Activated B cell treated with CpG ODN at 0.5 μM for 24 hours (primary cell): ENCODE data around the gene GGA1. TPM values are rescaled to one million over a fixed set of nuclear protein-coding genes. Genes with fewer than 3 reads are reported as not detected.

Experiments
- ATAC-seq: fragments of 200-7000 bp; cut with Tn5 transposase; one replicate; pipeline ENCODE4 v1.10.0; 2021; ENCODE audit warnings: low read depth, mild to moderate bottlenecking, moderate library complexity
- CTCF ChIA-PET: fragments of 350-600 bp; sonication (Branson Sonifier 250); formaldehyde crosslinking; loops from one replicate; lab custom pipeline; 2021; ENCODE audit warnings: antibody characterized with exemption; lab: Charles Lee
- POLR2A ChIA-PET: fragments of 350-600 bp; sonication (Branson Sonifier 250); formaldehyde crosslinking; loops from one replicate; lab custom pipeline; 2021; ENCODE audit warnings: antibody characterized with exemption; lab: Charles Lee
- DNase-seq: peaks from one replicate; pipeline ENCODE4 v3.0.0; 2022
- H3K27ac Mint-ChIP-seq: one replicate; pipeline ENCODE4 v1.8.0; 2020; ENCODE audit warnings: mixed read lengths
- H3K27me3 Mint-ChIP-seq: one replicate; pipeline ENCODE4 v1.8.0; 2021; ENCODE audit warnings: mixed read lengths
- H3K36me3 Mint-ChIP-seq: one replicate; pipeline ENCODE4 v1.8.0; 2021; ENCODE audit warnings: low read depth, mixed read lengths
- H3K4me1 Mint-ChIP-seq: one replicate; pipeline ENCODE4 v1.8.0; 2021; ENCODE audit warnings: mixed read lengths
- H3K4me3 Mint-ChIP-seq: one replicate; pipeline ENCODE4 v1.8.0; 2020; ENCODE audit warnings: mild to moderate bottlenecking, mixed read lengths
- H3K9me3 Mint-ChIP-seq: one replicate; pipeline ENCODE4 v1.8.0; 2020; ENCODE audit warnings: mixed read lengths
- CTCF ChIP-seq: fragments of 200-600 bp; IDR thresholded peaks from one replicate; pipeline ENCODE4 v1.8.0; 2022; ENCODE audit warnings: antibody characterized with exemption, mild to moderate bottlenecking
- intact Hi-C: fragments of 100-400 bp; cut with micrococcal nuclease; formaldehyde crosslinking; loops from one replicate; pipeline ENCODE4 v1.15.1; 2024
- total RNA-seq: library from RNA; stranded (reverse); gene quantifications from 2 replicates; pipeline ENCODE4 v1.2.3, GENCODE V29; 2022

GGA1 gene
- total RNA-seq, 1 donor from 2014 or later = 126 TPM

DNA sequence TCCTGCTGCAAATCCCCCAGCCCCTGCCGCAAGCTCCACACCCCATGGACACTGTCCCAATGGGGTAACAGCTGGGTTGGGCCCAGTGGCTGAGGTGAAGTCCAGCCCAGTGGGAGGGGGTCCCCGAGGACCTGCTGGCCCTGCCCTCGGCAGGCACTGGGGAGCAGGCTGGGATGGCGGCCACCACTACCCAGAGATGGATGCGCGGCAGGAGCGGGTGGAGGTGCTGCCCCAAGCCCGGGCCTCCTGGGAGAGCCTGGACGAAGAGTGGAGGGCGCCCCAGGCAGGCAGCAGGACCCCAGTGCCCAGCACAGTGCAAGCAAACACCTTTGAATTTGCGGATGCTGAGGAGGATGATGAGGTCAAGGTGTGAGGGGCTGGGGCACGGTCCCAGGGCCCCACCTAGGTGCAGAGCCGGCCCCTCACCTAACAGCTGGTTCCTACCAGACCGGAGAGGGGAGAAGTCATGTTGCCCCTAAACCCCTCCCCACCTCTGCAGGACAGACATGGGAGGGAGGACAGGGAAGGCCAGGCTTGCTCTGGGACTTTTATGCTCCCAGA lies 40.1 kb upstream of the GGA1 start:
- intact Hi-C loops = no loop called here
- TF ChIP-seq CTCF = no peak
- H3K27me3 Mint-ChIP-seq = peaks cover 12% of the 10 kb centered on the region
- no peaks in the 10 kb centered on the region for H3K9me3 Mint-ChIP-seq
- CTCF ChIA-PET = interaction anchor here (1.6 to 11.7 kb wide), 5 partner anchors 11 to 308 kb away, joined by 5 to 255 read pairs (median 9); no protein-coding TSS in a partner anchor
- no peaks in the 10 kb centered on the region for H3K36me3 Mint-ChIP-seq
- peaks cover 17% of the 10 kb centered on the region for H3K4me1 Mint-ChIP-seq
- no peak overlapping the region for H3K4me3 Mint-ChIP-seq
- DNase-seq = no peak
- POLR2A ChIA-PET = no interaction called here
- H3K27ac Mint-ChIP-seq = no peak overlapping the region
- ATAC-seq = no peak

- intact Hi-C loops = no loop called here
- Mint-ChIP-seq H3K4me1 (peaks cover 17% of the 10 kb centered on the region), H3K27ac (no peak overlapping the region), H3K27me3 (peaks cover 10% of the 10 kb centered on the region), H3K9me3 (no peaks in the 10 kb centered on the region), H3K4me3 (no peak overlapping the region), H3K36me3 (no peaks in the 10 kb centered on the region)
- no peak for DNase-seq
- TF ChIP-seq CTCF = no peak
- ATAC-seq = no peak
- CTCF ChIA-PET = interaction anchor here (1.2 to 11.7 kb wide), 2 partner anchors 25 to 97 kb away, joined by 4 to 255 read pairs; no protein-coding TSS in a partner anchor
- POLR2A ChIA-PET = interaction anchor here (0.7 kb wide), 1 partner anchor 8 kb away, joined by 3 read pairs; no protein-coding TSS in a partner anchor
Observed at GRCh38 chr22:37569009-37569920, 39.4 kb upstream of the GGA1 start.

DNA sequence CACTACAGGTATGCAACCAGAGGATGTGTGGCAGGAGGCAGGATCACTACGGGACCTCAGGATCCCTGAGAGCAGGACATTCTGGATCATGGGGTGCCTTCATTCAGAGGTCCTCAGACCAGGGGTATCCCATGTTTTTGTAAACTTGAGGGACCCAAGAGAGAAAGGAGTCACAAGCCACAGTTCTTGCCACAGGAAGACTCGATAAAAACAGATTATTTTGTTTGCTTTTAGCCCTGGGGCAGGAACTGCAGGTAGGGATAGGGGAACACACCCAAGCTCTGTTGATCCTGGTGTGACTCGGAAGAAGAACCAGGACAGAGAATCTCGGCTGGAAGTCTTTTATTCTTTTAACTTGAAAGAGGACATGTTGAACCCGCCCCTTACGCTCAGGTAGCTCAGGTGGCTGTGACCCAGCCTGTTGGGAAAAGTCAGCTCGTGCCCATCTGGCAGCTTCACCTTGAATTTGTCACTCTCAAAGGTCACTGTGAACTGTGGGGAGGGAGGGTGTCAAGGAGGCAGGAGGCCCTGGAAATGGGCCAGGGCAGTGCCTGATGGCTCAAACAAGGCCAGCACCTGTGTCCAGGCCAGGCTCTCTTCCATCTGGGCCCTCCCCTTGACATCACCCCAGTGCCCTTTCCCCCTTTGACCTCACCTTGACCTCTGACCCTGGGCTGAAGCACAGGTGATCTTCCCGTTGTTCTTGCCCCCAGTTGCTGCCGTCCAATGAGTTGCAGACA lies 38.5 kb upstream of the GGA1 start:
- intact Hi-C loops = no loop called here
- ChIA-PET CTCF (interaction anchor here (0.6 to 11.7 kb wide), 4 partner anchors 22 to 1048 kb away, joined by 3 to 255 read pairs (median 4); no protein-coding TSS in a partner anchor), POLR2A (interaction anchor here (0.7 kb wide), 1 partner anchor 8 kb away, joined by 3 read pairs; no protein-coding TSS in a partner anchor)
- no peak overlapping the region for H3K27ac Mint-ChIP-seq
- no peaks in the 10 kb centered on the region for H3K36me3 Mint-ChIP-seq
- no peaks in the 10 kb centered on the region for H3K9me3 Mint-ChIP-seq
- H3K4me3 Mint-ChIP-seq = no peak overlapping the region
- peaks cover 17% of the 10 kb centered on the region for H3K4me1 Mint-ChIP-seq
- DNase-seq (no peak), ATAC-seq (no peak)
- no peak for TF ChIP-seq CTCF
- H3K27me3 Mint-ChIP-seq = peaks cover 13% of the 10 kb centered on the region

DNA sequence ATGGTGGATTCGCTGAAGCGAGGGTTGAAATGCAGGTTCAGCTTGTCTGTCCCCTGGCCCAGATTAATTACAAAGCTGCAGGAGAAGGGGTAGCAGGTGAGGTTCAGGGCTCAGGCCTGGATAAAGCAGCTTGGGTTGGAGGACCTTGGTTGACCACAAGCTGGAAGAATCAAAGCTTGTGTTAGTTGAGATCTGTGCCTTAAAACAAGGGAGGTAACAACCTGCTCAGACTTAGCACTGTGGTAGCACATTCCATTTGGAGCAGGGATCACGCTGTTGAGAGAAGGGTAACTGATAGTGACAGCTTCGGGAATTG lies 38.0 kb upstream of the GGA1 start:
- POLR2A ChIA-PET = no interaction called here
- H3K9me3 Mint-ChIP-seq = no peaks in the 10 kb centered on the region
- peaks cover 13% of the 10 kb centered on the region for H3K27me3 Mint-ChIP-seq
- no peak overlapping the region for H3K27ac Mint-ChIP-seq
- intact Hi-C loops = no loop called here
- ATAC-seq (no peak), DNase-seq (no peak)
- CTCF ChIA-PET = interaction anchor here (0.6 to 11.7 kb wide), 4 partner anchors 22 to 1049 kb away, joined by 3 to 255 read pairs (median 4); no protein-coding TSS in a partner anchor
- H3K4me3 Mint-ChIP-seq = no peak overlapping the region
- H3K36me3 Mint-ChIP-seq = no peaks in the 10 kb centered on the region
- peaks cover 17% of the 10 kb centered on the region for H3K4me1 Mint-ChIP-seq
- no peak for TF ChIP-seq CTCF
